Uterus (tissue), 4 donors: Measurements from ENCODE around the gene MAPKBP1. TPM values are rescaled to one million over a fixed set of nuclear protein-coding genes. Genes with fewer than 3 reads are reported as not detected.

Source experiments
- DNase-seq, 2 donors: peaks; one replicate each; pipeline ENCODE4 v3.0.0-alpha.2; 2019 to 2020
- H3K27ac ChIP-seq, 2 donors: fragments of 200-600 bp; sonication (generic); 1 replicate in 1 of 2; 2 replicates in 1 of 2; pipeline ENCODE4 v1.5.1; 2016 to 2018
- H3K27me3 ChIP-seq, 2 donors: fragments of 200-600 bp; sonication (generic); one replicate each; pipeline ENCODE4 v1.5.1; 2018 to 2019; ENCODE audit warnings: control low read depth in 1 of 2
- H3K36me3 ChIP-seq, 2 donors: fragments of 200-600 bp; sonication (generic); one replicate each; pipeline ENCODE4 v1.5.1; 2019; ENCODE audit warnings: control low read depth in 1 of 2
- H3K4me1 ChIP-seq, 2 donors: fragments of 200-600 bp; sonication (generic); one replicate each; pipeline ENCODE4 v1.5.1; 2018 to 2019; ENCODE audit warnings: control low read depth in 1 of 2
- H3K4me3 ChIP-seq, 2 donors: fragments of 200-600 bp; sonication (generic); 1 replicate in 1 of 2; 2 replicates in 1 of 2; pipeline ENCODE4 v1.5.1; 2018 to 2019; ENCODE audit warnings: mild to moderate bottlenecking in 1 of 2
- H3K9me3 ChIP-seq, 2 donors: fragments of 200-600 bp; sonication (generic); one replicate each; pipeline ENCODE4 v1.5.1; 2019; ENCODE audit warnings: control low read depth in 1 of 2
- POLR2A ChIP-seq, 2 donors: fragments of 450-650 bp; IDR thresholded peaks; one replicate each; pipeline ENCODE4 v1.6.1; 2016; ENCODE audit warnings: antibody characterized with exemption in 2 of 2, mild to moderate bottlenecking in 1 of 2, moderate library complexity in 1 of 2
- intact Hi-C: fragments of 100-400 bp; cut with DNase I; formaldehyde crosslinking; loops from one replicate; pipeline ENCODE4 v1.15.1; 2023; ENCODE audit warnings: low total_unique reads
- microRNA-seq: library from miRNA; unstranded; fragments of <30 nt; microRNA quantifications from one replicate; pipeline ENCODE4, GENCODE V29; 2016; ENCODE audit warnings: borderline microRNAs expressed, borderline replicate concordance
- small RNA-seq: library from RNA; depleted of rRNA; stranded (forward); fragments of <200 nt; gene quantifications from one replicate; pipeline ENCODE3, GENCODE V24; 2016
- total RNA-seq, 4 donors: library from RNA; depleted of rRNA in 3 of 4; stranded (reverse); fragments of >200 nt in 3 of 4; gene quantifications; one replicate each; pipeline versions ENCODE4 v1.1.0 to v1.2.4, GENCODE V29; 2014 to 2023
- TF ChIP-seq, protein P1 (sequence below), 4 experiments: fragments of 200-600 bp in 2 of 4; fragments of 450-650 bp in 2 of 4; sonication (generic) in 2 of 4; IDR thresholded peaks; one replicate each; pipeline ENCODE4 v1.5.1; 2016 to 2019; ENCODE audit warnings: antibody characterized with exemption in 4 of 4, mild to moderate bottlenecking in 2 of 4, moderate library complexity in 1 of 4
- donor health status: DM: yes; HTN: yes; CAD: no.

MAPKBP1 gene
- total RNA-seq, 4 donors from 2014 or later: 5.9 to 56.2 (median 23.5) TPM

DNA sequence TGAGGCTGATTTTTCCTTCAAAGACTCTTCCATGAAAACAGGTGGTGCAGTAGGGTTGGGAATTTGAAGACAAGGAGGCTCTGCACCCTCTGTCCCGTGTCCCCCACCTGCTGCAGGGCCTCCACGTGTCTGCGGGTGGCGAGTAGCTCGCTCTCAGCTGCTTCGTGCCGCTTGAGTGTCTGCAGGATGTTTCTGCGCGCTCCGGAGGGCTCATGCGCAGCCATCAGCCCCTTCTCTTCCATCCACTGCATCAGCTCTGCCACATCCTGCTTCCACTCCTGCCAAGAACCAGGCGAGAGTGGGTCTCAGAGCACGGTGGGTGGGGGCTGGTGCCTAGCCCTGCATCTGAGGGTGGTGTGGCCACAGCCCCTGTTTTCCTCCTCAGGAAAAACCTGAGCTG, 101.7 kb downstream of the MAPKBP1 start:
- Histone ChIP-seq H3K9me3 (no peaks in the 10 kb centered on the region), H3K27ac (no peak overlapping the region), H3K27me3 (no peaks in the 10 kb centered on the region), H3K4me1 (no peaks in the 10 kb centered on the region), H3K36me3 (no peaks in the 10 kb centered on the region), H3K4me3 (no peak overlapping the region)
- intact Hi-C loops: no loop called here
- no peak for DNase-seq
- TF ChIP-seq POLR2A (IDR thresholded peaks at IDR 0.05): no peak
- TF ChIP-seq, protein P1, sequence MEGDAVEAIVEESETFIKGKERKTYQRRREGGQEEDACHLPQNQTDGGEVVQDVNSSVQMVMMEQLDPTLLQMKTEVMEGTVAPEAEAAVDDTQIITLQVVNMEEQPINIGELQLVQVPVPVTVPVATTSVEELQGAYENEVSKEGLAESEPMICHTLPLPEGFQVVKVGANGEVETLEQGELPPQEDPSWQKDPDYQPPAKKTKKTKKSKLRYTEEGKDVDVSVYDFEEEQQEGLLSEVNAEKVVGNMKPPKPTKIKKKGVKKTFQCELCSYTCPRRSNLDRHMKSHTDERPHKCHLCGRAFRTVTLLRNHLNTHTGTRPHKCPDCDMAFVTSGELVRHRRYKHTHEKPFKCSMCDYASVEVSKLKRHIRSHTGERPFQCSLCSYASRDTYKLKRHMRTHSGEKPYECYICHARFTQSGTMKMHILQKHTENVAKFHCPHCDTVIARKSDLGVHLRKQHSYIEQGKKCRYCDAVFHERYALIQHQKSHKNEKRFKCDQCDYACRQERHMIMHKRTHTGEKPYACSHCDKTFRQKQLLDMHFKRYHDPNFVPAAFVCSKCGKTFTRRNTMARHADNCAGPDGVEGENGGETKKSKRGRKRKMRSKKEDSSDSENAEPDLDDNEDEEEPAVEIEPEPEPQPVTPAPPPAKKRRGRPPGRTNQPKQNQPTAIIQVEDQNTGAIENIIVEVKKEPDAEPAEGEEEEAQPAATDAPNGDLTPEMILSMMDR (IDR thresholded peaks at IDR 0.05): no peak

DNA sequence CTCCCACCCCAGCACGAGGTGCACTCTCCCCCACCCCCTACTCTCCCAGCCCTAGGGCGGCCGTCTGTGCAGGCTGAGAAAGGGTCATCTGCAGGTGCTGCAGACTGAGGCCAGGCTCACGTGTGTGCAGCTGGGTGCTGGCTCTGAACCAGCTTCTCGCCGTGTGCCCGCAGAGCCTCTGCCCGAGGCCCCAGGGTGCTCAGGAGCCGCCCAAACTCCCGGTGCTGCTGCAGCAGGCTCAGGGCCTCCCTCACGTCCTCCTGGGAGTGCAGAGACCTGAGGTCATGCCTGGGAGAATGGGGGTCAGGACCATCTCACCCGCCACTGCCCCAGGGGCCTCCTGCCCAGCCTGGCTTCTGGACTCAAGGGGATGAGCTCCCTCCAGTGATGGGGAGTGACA, 102.4 kb downstream of the MAPKBP1 start:
- no peaks in the 10 kb centered on the region for H3K36me3 ChIP-seq
- H3K27ac ChIP-seq: no peak overlapping the region
- TF ChIP-seq POLR2A (IDR thresholded peaks at IDR 0.05): no peak
- TF ChIP-seq, protein P1 (IDR thresholded peaks at IDR 0.05): no peak
- H3K9me3 ChIP-seq: no peaks in the 10 kb centered on the region
- DNase-seq: no peak
- intact Hi-C loops: no loop called here
- no peaks in the 10 kb centered on the region for H3K27me3 ChIP-seq
- no peak overlapping the region for H3K4me3 ChIP-seq
- H3K4me1 ChIP-seq: peaks cover 0 to 2% of the 10 kb centered on the region in 2 donors

Small RNAs within 50 kb of the gene (microRNA-seq; reads per million reads assigned to microRNA genes)
- gene MIR4310: not detected

Small RNAs within 50 kb of the gene (small RNA-seq; reads per million reads assigned to genes)
- gene JMJD7-PLA2G4B: not detected
- gene MIR4310: not detected
- not detected for gene RNA5SP393

Other genes with a start within 250 kb of the MAPKBP1 start
- 10 to 100 TPM in 3 of 4 donors, 1 to 10 TPM in 1; 3.8 to 42.5 (median 25.8) TPM for gene RPAP1, start 230.2 kb upstream of the MAPKBP1 start, total RNA-seq
- 10 to 100 TPM in 3 of 4 donors, 1 to 10 TPM in 1; 6.5 to 34.8 (median 24.3) TPM for gene TYRO3, start 215.3 kb upstream of the MAPKBP1 start, total RNA-seq
- 100 to 1,000 TPM in 2 of 4 donors, 10 to 100 TPM in 2; 54.8 to 156 (median 114) TPM for gene MGA, start 114.1 kb upstream of the MAPKBP1 start, total RNA-seq
- gene JMJD7, start 53.6 kb downstream of the MAPKBP1 start, total RNA-seq: 10 to 100 TPM in 2 of 4 donors, 1 to 10 TPM in 1, under 1 TPM in 1; 0.59 to 27.2 (median 9.8) TPM
- gene PLA2G4B, start 64.4 kb downstream of the MAPKBP1 start, total RNA-seq: 10 to 100 TPM in 1 of 4 donors, 1 to 10 TPM in 3; 3.5 to 91.2 (median 7.1) TPM
- under 1 TPM in 3 of 4 donors, not detected in 1; 0.51 to 0.76 (median 0.61) TPM for gene SPTBN5, start 119.6 kb downstream of the MAPKBP1 start, total RNA-seq
- gene EHD4, start 198.1 kb downstream of the MAPKBP1 start, total RNA-seq: 10 to 100 TPM; 12.8 to 45.2 (median 26.1) TPM
- not detected for gene PLA2G4E, start 246.6 kb downstream of the MAPKBP1 start, total RNA-seq